Endothelial cell (in vitro differentiated cells): ENCODE measurements around the gene CYP4B1. TPM values are rescaled to one million over a fixed set of nuclear protein-coding genes. Genes with fewer than 3 reads are reported as not detected.

Experiments
- DNase-seq: peaks from one replicate; pipeline ENCODE4 v3.0.0; 2021; ENCODE audit warnings: low spot score
- H3K27ac Mint-ChIP-seq: one replicate; pipeline ENCODE4 v1.8.0; 2021; ENCODE audit warnings: mixed read lengths, inconsistent platforms; ENCODE audit not compliant: unreplicated experiment
- H3K27me3 Mint-ChIP-seq: one replicate; pipeline ENCODE4 v1.8.0; 2021; ENCODE audit warnings: mild to moderate bottlenecking, moderate library complexity, mixed read lengths, inconsistent platforms; ENCODE audit not compliant: unreplicated experiment
- H3K36me3 Mint-ChIP-seq: one replicate; pipeline ENCODE4 v1.8.0; 2021; ENCODE audit warnings: mild to moderate bottlenecking, low read depth, mixed read lengths, inconsistent platforms; ENCODE audit not compliant: unreplicated experiment
- H3K4me1 Mint-ChIP-seq: one replicate; pipeline ENCODE4 v1.8.0; 2021; ENCODE audit warnings: mild to moderate bottlenecking, mixed read lengths, inconsistent platforms; ENCODE audit not compliant: unreplicated experiment
- H3K4me3 Mint-ChIP-seq: one replicate; pipeline ENCODE4 v1.8.0; 2021; ENCODE audit warnings: mild to moderate bottlenecking, mixed read lengths, inconsistent platforms; ENCODE audit not compliant: unreplicated experiment
- H3K9me3 Mint-ChIP-seq: one replicate; pipeline ENCODE4 v1.8.0; 2021; ENCODE audit warnings: mixed read lengths, inconsistent platforms; ENCODE audit not compliant: unreplicated experiment
- CTCF ChIP-seq: fragments of 200-600 bp; sonication (generic); IDR thresholded peaks from one replicate; pipeline ENCODE4 v1.5.0; 2021; ENCODE audit warnings: antibody characterized with exemption; ENCODE audit not compliant: unreplicated experiment
- total RNA-seq: library from RNA; stranded (reverse); fragmentation: NEBNext Ultra II Directional; extraction: Animal tissue kit (Norgen Biotek cat#: 25700); gene quantifications from one replicate; pipeline ENCODE4 v1.2.1, GENCODE V29; 2021; ENCODE audit not compliant: unreplicated experiment

CYP4B1 gene
- total RNA-seq, 1 donor from 2014 or later = not detected

- Mint-ChIP-seq H3K9me3 (no peaks in the 10 kb centered on the region), H3K27ac (no peak overlapping the region), H3K4me1 (peaks cover 12% of the 10 kb centered on the region), H3K4me3 (no peak overlapping the region), H3K36me3 (no peaks in the 10 kb centered on the region), H3K27me3 (no peaks in the 10 kb centered on the region)
- no peak for DNase-seq
- no peak for TF ChIP-seq CTCF
Measured at GRCh38 chr1:46818591-46818990, 19.7 kb downstream of the CYP4B1 start.

- no peak overlapping the region for H3K4me3 Mint-ChIP-seq
- no peaks in the 10 kb centered on the region for H3K36me3 Mint-ChIP-seq
- H3K27ac Mint-ChIP-seq = no peak overlapping the region
- no peak for TF ChIP-seq CTCF
- H3K9me3 Mint-ChIP-seq = no peaks in the 10 kb centered on the region
- no peaks in the 10 kb centered on the region for H3K27me3 Mint-ChIP-seq
- DNase-seq = no peak
- peaks cover 12% of the 10 kb centered on the region for H3K4me1 Mint-ChIP-seq
Measured at GRCh38 chr1:46819335-46819734, 20.5 kb downstream of the CYP4B1 start.

- H3K27ac Mint-ChIP-seq = no peak overlapping the region
Measured at GRCh38 chr1:46820076-46820475, 21.2 kb downstream of the CYP4B1 start.

GRCh38 chr1:46820560-46821060, 21.8 kb downstream of the CYP4B1 start:
- Mint-ChIP-seq H3K27ac (no peak overlapping the region), H3K4me1 (peaks cover 12% of the 10 kb centered on the region), H3K4me3 (no peak overlapping the region), H3K9me3 (no peaks in the 10 kb centered on the region), H3K36me3 (no peaks in the 10 kb centered on the region), H3K27me3 (no peaks in the 10 kb centered on the region)
- no peak for TF ChIP-seq CTCF
- no peak for DNase-seq

More at GRCh38 chr1:46820076-46820475, 21.2 kb downstream of the CYP4B1 start:
- no peaks in the 10 kb centered on the region for H3K9me3 Mint-ChIP-seq
- peaks cover 12% of the 10 kb centered on the region for H3K4me1 Mint-ChIP-seq
- H3K4me3 Mint-ChIP-seq = no peak overlapping the region
- no peaks in the 10 kb centered on the region for H3K36me3 Mint-ChIP-seq
- no peaks in the 10 kb centered on the region for H3K27me3 Mint-ChIP-seq
- no peak for DNase-seq
- TF ChIP-seq CTCF = no peak

GRCh38 chr1:46822248-46822826, 23.5 kb downstream of the CYP4B1 start:
- TF ChIP-seq CTCF = no peak
- no peaks in the 10 kb centered on the region for H3K36me3 Mint-ChIP-seq
- no peak overlapping the region for H3K27ac Mint-ChIP-seq
- H3K27me3 Mint-ChIP-seq = peaks cover 2% of the 10 kb centered on the region
- H3K4me1 Mint-ChIP-seq = peaks cover 12% of the 10 kb centered on the region
- no peak for DNase-seq
- H3K9me3 Mint-ChIP-seq = no peaks in the 10 kb centered on the region
- no peak overlapping the region for H3K4me3 Mint-ChIP-seq
